ENCODE results near the gene CD247.

CD247 gene

GRCh38 chr1:167473761-167474160 lies 44.6 kb downstream of the CD247 start:
- H3K4me3 ChIP-seq (ENCODE audit: low read length): no peak overlapping the region
- WGBS (ENCODE audit: insufficient coverage, insufficient read length): no CpG with 5 or more reads among the region's 5 CpGs
- no peak overlapping the region for H3K27ac ChIP-seq (ENCODE audit: low read length)
- H3K27me3 ChIP-seq (ENCODE audit: control insufficient read depth, insufficient read depth, low read length): no peaks in the 10 kb centered on the region
- H3K36me3 ChIP-seq (ENCODE audit: control insufficient read depth, insufficient read depth, low read length): no peaks in the 10 kb centered on the region
- no peaks in the 10 kb centered on the region for H3K4me1 ChIP-seq (ENCODE audit: control insufficient read depth, insufficient read depth, low read length)
- DNase-seq (ENCODE audit: low read depth, low spot score): no peak
- no peaks in the 10 kb centered on the region for H3K9me3 ChIP-seq (ENCODE audit: control insufficient read depth, insufficient read depth, low read length)

GRCh38 chr1:167472752-167473521 lies 45.4 kb downstream of the CD247 start:
- no peak for DNase-seq (ENCODE audit: low read depth, low spot score)
- Histone ChIP-seq H3K36me3 (ENCODE audit: control insufficient read depth, insufficient read depth, low read length) (no peaks in the 10 kb centered on the region), H3K27ac (ENCODE audit: low read length) (no peak overlapping the region), H3K9me3 (ENCODE audit: control insufficient read depth, insufficient read depth, low read length) (no peaks in the 10 kb centered on the region), H3K4me1 (ENCODE audit: control insufficient read depth, insufficient read depth, low read length) (no peaks in the 10 kb centered on the region), H3K4me3 (ENCODE audit: low read length) (no peak overlapping the region), H3K27me3 (ENCODE audit: control insufficient read depth, insufficient read depth, low read length) (no peaks in the 10 kb centered on the region)
- WGBS (ENCODE audit: insufficient coverage, insufficient read length): no CpG with 5 or more reads among the region's 10 CpGs

- WGBS (ENCODE audit: insufficient coverage, insufficient read length): no CpG with 5 or more reads among the region's 5 CpGs
- H3K4me3 ChIP-seq (ENCODE audit: low read length): no peak overlapping the region
Measured at GRCh38 chr1:167471568-167471967, 46.8 kb downstream of the CD247 start.

GRCh38 chr1:167469280-167469965 lies 48.9 kb downstream of the CD247 start:
- DNase-seq (ENCODE audit: low read depth, low spot score): no peak

More at GRCh38 chr1:167471568-167471967, 46.8 kb downstream of the CD247 start:
- Histone ChIP-seq H3K27ac (ENCODE audit: low read length) (no peak overlapping the region), H3K4me1 (ENCODE audit: control insufficient read depth, insufficient read depth, low read length) (peaks cover 4% of the 10 kb centered on the region), H3K36me3 (ENCODE audit: control insufficient read depth, insufficient read depth, low read length) (no peaks in the 10 kb centered on the region), H3K27me3 (ENCODE audit: control insufficient read depth, insufficient read depth, low read length) (no peaks in the 10 kb centered on the region), H3K9me3 (ENCODE audit: control insufficient read depth, insufficient read depth, low read length) (no peaks in the 10 kb centered on the region)
- no peak for DNase-seq (ENCODE audit: low read depth, low spot score)

GRCh38 chr1:167467752-167468151 lies 50.6 kb downstream of the CD247 start:
- WGBS (ENCODE audit: insufficient coverage, insufficient read length): no CpG with 5 or more reads among the region's 9 CpGs

More at GRCh38 chr1:167469280-167469965, 48.9 kb downstream of the CD247 start:
- Histone ChIP-seq H3K9me3 (ENCODE audit: control insufficient read depth, insufficient read depth, low read length) (no peaks in the 10 kb centered on the region), H3K36me3 (ENCODE audit: control insufficient read depth, insufficient read depth, low read length) (no peaks in the 10 kb centered on the region), H3K4me1 (ENCODE audit: control insufficient read depth, insufficient read depth, low read length) (peaks cover 4% of the 10 kb centered on the region), H3K4me3 (ENCODE audit: low read length) (no peak overlapping the region), H3K27ac (ENCODE audit: low read length) (no peak overlapping the region), H3K27me3 (ENCODE audit: control insufficient read depth, insufficient read depth, low read length) (no peaks in the 10 kb centered on the region)
- no CpG with 5 or more reads among the region's 7 CpGs for WGBS (ENCODE audit: insufficient coverage, insufficient read length)

GRCh38 chr1:167467126-167467710 lies 51.1 kb downstream of the CD247 start:
- peaks cover 4% of the 10 kb centered on the region for H3K4me1 ChIP-seq (ENCODE audit: control insufficient read depth, insufficient read depth, low read length)
- H3K27ac ChIP-seq (ENCODE audit: low read length): no peak overlapping the region
- H3K27me3 ChIP-seq (ENCODE audit: control insufficient read depth, insufficient read depth, low read length): no peaks in the 10 kb centered on the region
- H3K9me3 ChIP-seq (ENCODE audit: control insufficient read depth, insufficient read depth, low read length): no peaks in the 10 kb centered on the region
- no peaks in the 10 kb centered on the region for H3K36me3 ChIP-seq (ENCODE audit: control insufficient read depth, insufficient read depth, low read length)
- whole genome bisulfite sequencing (ENCODE audit: insufficient coverage, insufficient read length): no CpG with 5 or more reads among the region's 15 CpGs
- no peak for DNase-seq (ENCODE audit: low read depth, low spot score)
- no peak overlapping the region for H3K4me3 ChIP-seq (ENCODE audit: low read length)

More at GRCh38 chr1:167467752-167468151, 50.6 kb downstream of the CD247 start:
- Histone ChIP-seq H3K9me3 (ENCODE audit: control insufficient read depth, insufficient read depth, low read length) (no peaks in the 10 kb centered on the region), H3K4me3 (ENCODE audit: low read length) (no peak overlapping the region), H3K36me3 (ENCODE audit: control insufficient read depth, insufficient read depth, low read length) (no peaks in the 10 kb centered on the region), H3K27ac (ENCODE audit: low read length) (no peak overlapping the region), H3K4me1 (ENCODE audit: control insufficient read depth, insufficient read depth, low read length) (peaks cover 4% of the 10 kb centered on the region), H3K27me3 (ENCODE audit: control insufficient read depth, insufficient read depth, low read length) (no peaks in the 10 kb centered on the region)
- no peak for DNase-seq (ENCODE audit: low read depth, low spot score)

- Histone ChIP-seq H3K27me3 (ENCODE audit: control insufficient read depth, insufficient read depth, low read length) (no peaks in the 10 kb centered on the region), H3K36me3 (ENCODE audit: control insufficient read depth, insufficient read depth, low read length) (no peaks in the 10 kb centered on the region), H3K27ac (ENCODE audit: low read length) (no peak overlapping the region), H3K4me3 (ENCODE audit: low read length) (no peak overlapping the region), H3K4me1 (ENCODE audit: control insufficient read depth, insufficient read depth, low read length) (peaks cover 4% of the 10 kb centered on the region), H3K9me3 (ENCODE audit: control insufficient read depth, insufficient read depth, low read length) (no peaks in the 10 kb centered on the region)
- no CpG with 5 or more reads among the region's 1 CpG for WGBS (ENCODE audit: insufficient coverage, insufficient read length)
- no peak for DNase-seq (ENCODE audit: low read depth, low spot score)
Measured at GRCh38 chr1:167465743-167466142, 52.6 kb downstream of the CD247 start.

GRCh38 chr1:167465018-167465417 lies 53.3 kb downstream of the CD247 start:
- WGBS (ENCODE audit: insufficient coverage, insufficient read length): no CpG with 5 or more reads among the region's 2 CpGs
- Histone ChIP-seq H3K27ac (ENCODE audit: low read length) (no peak overlapping the region), H3K9me3 (ENCODE audit: control insufficient read depth, insufficient read depth, low read length) (no peaks in the 10 kb centered on the region), H3K36me3 (ENCODE audit: control insufficient read depth, insufficient read depth, low read length) (no peaks in the 10 kb centered on the region), H3K4me3 (ENCODE audit: low read length) (no peak overlapping the region), H3K4me1 (ENCODE audit: control insufficient read depth, insufficient read depth, low read length) (peaks cover 4% of the 10 kb centered on the region), H3K27me3 (ENCODE audit: control insufficient read depth, insufficient read depth, low read length) (no peaks in the 10 kb centered on the region)
- no peak for DNase-seq (ENCODE audit: low read depth, low spot score)

- WGBS (ENCODE audit: insufficient coverage, insufficient read length): no CpG with 5 or more reads among the region's 6 CpGs
- no peaks in the 10 kb centered on the region for H3K9me3 ChIP-seq (ENCODE audit: control insufficient read depth, insufficient read depth, low read length)
- peaks cover 4% of the 10 kb centered on the region for H3K4me1 ChIP-seq (ENCODE audit: control insufficient read depth, insufficient read depth, low read length)
- H3K36me3 ChIP-seq (ENCODE audit: control insufficient read depth, insufficient read depth, low read length): no peaks in the 10 kb centered on the region
- H3K4me3 ChIP-seq (ENCODE audit: low read length): no peak overlapping the region
- H3K27ac ChIP-seq (ENCODE audit: low read length): no peak overlapping the region
- no peaks in the 10 kb centered on the region for H3K27me3 ChIP-seq (ENCODE audit: control insufficient read depth, insufficient read depth, low read length)
- DNase-seq (ENCODE audit: low read depth, low spot score): no peak
Measured at GRCh38 chr1:167463875-167464575, 54.3 kb downstream of the CD247 start.

- no CpG with 5 or more reads among the region's 4 CpGs for WGBS (ENCODE audit: insufficient coverage, insufficient read length)
- Histone ChIP-seq H3K9me3 (ENCODE audit: control insufficient read depth, insufficient read depth, low read length) (no peaks in the 10 kb centered on the region), H3K36me3 (ENCODE audit: control insufficient read depth, insufficient read depth, low read length) (no peaks in the 10 kb centered on the region), H3K4me3 (ENCODE audit: low read length) (no peak overlapping the region), H3K27me3 (ENCODE audit: control insufficient read depth, insufficient read depth, low read length) (no peaks in the 10 kb centered on the region), H3K27ac (ENCODE audit: low read length) (no peak overlapping the region), H3K4me1 (ENCODE audit: control insufficient read depth, insufficient read depth, low read length) (peaks cover 4% of the 10 kb centered on the region)
- no peak for DNase-seq (ENCODE audit: low read depth, low spot score)
Measured at GRCh38 chr1:167463080-167463479, 55.2 kb downstream of the CD247 start.
